Activated T-helper 1 cell treated with anti-CD3 and anti-CD28 coated beads, Interleukin-2, amount 50 U/mL, for 16 hours (primary cell): ENCODE measurements around the gene EPN1.

ENCODE experiments used
- DNase-seq, 2 donors: peaks; one replicate each; pipeline ENCODE4 v3.0.0-alpha.2; 2020; ENCODE audit warnings: low read depth in 1 of 2, low spot score in 1 of 2

EPN1 gene

DNA sequence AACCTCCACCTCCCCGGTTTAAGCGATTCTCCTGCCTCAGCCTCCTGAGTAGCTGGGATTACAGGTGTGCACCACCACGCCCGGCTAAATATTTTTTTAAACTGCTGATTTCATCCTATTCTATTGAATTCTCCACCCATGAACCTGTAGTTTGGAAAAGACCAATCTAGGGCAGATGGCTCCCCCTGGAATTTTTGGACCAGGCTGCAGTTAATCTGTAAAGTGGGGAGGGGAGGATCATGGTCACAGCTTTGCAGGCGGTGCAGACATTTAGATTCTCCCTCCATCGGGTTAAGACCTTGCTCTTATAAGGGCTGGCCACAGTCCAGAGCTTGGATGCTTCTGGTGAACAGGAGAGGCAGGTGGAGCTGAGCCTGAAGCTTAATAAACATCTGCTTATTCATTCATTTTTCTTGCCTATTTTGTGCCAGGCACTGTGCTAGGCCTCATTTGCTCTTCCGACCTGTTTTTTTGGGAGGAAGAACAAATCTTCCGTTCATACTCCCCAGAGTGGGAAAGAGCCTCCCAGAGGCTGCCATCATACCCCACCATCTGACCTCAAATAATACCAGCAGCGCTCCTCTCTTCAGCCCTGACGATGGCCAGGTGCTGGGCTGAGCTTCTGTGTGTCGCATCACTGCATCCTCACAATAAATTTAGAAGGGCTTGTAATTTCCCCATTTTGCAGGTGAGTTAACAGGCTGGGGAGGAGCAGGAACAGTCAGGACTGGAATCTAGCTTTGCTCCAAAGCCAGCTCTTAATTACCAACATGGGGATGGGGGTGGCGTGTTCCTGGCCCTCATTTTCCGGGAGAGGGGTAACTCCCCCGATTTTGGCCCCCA is 27.9 kb upstream of the EPN1 start:
- no peak for DNase-seq

DNA sequence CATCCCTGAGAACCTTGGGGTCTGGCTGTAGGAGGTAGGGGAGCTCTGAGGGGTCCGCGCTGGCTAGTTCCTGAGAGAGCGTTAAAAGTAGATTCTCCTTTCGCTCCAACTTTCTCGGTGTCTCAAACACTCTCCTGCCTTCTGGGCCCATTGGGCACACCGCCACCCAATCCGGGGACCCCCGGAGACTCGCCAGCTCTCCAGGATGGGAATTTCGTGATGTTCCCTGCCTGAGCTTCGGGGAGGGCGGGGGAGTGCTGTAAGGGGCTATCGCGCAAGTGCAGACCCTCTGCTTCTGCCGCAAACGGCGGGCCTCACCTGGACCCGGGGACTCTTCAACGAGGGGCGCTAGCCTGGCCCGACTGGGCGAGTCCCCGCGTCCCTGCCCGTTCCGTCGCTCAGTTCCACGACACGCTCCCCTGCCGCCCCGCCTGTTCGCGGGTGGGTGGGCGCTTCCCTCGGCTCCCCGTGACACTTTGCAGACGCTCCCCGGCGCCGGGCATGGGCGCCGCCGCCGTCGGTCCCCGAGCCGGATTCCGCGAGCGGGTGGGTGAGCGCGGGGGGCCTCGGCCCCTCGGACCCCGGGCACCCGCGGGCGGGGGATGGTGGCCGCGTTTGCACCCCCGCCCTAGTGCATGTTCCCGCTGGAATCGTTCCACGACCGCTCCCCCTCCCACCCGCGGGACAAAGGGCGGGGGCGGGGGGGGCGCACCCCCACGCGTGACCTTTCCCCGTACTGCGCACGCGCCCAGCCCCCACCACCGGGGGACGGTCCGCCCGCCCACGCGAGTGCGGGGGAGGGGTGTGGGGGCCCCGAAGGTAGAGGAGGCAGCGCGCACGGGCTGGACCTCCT is 27.1 kb upstream of the EPN1 start, which contains the start of gene CCDC106:
TSS of gene CCDC106 (plus strand) at position 481 of the 853 bp plus-strand sequence. CDS start 835 bp downstream, outside the sequence.
- DNase-seq: no peak

DNA sequence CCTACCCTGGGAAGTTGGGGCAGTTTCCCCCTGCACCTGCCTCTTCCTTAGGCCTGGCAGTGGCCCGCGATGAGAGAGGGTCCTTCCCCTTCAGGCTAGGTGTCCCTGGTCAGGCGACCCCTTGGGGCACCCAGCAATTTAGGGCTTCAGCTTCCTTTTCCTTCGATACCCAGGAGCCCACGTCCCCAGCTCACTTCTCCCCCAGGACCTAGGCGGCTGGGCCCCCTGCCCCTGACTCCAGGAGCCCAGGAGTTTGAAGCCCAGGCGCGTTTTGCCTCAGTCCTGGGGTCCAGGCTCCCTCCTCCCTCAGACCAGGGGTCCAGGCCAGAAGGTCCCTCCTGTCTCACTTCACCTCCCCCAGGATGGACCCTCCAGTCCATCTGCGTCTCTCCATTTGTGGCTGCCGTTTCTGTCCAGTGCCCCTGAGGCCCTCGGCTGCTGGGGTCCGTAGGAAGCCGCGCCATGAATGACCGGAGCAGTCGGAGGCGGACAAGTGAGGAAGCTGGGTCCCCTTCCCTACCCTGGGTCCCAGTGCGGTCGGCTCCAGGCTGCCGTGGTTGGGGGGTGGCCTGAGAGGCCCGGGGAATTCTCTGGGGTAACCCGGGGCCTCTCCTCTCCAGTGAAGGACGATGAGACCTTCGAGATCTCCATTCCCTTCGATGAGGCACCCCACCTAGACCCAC is 26.3 kb upstream of the EPN1 start:
- no peak for DNase-seq

DNA sequence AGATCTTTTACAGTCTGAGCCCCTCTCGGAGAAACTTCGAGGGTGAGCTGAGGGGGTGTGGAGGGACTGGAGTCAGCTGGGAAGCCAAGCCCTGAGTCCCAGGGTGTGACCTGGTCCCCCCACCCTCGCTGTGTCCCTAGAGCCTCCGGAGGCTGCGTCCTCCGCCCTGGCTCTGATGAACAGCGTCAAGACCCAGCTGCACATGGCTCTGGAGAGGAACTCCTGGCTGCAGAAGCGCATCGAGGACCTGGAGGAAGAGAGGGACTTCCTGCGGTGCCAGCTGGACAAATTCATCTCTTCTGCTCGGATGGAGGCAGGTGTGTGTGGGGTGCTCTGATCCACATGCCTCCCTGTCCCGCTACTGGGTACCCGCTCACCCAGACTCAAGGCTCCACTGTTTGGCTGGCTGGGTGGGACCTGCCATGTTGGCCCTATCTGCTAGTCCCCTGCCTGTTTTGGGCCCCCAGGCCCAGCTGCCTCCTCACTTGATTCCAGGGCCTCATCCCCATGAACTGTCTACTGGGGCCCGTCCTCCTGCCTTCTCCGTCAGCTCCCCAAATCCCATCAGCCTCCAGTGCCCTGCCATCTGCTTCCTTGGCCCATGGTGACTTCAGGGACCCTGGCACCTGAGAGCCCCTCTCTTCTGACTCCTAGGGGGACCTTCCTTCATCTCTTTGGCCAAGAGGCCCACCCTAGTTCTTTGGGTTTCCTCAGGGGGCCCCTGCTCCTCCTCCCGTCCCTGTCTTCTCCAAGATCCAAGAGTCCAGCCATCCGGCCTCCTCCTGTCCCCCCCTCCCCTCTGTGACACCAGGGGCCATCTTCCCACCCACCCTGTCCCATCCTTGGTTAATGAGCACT is 25.5 kb upstream of the EPN1 start:
- DNase-seq: no peak

DNA sequence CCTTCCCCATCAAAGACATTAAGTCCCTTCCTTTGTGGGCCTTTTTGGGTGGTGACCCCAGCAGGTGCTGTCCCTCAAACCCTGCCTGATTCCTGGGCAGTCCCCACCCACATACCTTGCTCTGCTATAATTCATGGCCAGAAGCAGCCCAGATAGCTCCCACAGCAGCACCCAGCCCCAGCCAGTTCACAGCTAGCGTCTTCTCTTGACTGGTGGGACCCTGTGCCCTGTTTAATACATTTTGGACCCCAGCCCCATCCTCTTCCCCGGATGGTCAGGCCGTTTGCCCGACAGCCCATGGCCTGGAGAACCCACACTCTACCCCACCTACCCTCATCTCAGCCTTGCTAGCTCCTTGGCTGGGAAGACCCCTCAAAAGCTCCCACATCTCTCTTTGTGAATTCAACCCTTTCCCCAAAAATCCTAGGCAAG is 24.9 kb upstream of the EPN1 start:
- DNase-seq: no peak

DNA sequence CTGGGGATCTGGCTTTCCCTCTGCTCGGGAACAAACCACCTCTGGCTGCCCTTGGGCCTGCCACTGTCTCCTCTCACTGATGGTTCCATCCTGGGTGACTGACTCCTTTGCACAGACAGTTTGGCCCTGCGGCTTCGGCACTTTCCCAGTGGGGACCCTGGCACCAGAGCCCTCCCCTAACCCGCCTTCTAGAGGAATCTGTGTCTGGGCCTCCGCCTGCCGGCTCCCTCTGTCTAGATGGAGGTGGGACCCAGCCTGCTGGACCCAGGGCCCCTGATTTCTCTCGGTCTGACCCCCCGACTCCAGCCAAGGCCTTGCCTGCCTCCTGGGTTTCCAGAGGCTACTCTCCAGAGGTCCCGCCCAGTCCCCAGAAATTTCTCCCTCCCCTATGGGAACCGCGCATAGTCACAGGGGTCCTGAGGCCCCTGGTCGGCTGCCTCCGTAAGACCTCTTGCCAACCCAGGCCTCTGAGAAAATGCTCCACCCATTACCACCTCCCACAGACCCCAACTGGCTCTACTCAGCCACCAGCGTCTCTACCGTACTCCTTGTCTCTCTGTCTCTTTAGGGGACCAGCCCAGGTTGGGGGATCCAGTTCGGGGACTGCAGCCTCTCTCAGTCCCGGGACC is 24.3 kb upstream of the EPN1 start:
- DNase-seq: no peak

DNA sequence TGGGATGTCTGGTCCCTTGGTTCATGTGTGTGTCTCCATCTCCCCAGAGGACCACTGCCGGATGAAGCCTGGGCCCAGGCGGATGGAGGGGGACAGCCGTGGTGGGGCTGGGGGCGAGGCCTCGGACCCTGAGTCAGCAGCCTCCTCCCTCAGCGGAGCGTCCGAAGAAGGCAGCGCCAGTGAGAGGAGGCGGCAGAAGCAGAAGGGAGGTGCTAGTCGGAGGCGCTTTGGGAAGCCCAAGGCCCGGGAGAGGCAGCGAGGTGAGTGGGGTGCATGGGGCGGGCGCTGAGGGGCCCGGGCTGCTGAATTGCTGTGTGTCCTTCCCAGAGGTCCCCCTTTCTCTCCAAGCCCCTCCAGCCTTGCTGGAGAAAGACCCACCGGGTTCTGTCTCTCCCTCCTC is 23.8 kb upstream of the EPN1 start:
- no peak for DNase-seq

DNA sequence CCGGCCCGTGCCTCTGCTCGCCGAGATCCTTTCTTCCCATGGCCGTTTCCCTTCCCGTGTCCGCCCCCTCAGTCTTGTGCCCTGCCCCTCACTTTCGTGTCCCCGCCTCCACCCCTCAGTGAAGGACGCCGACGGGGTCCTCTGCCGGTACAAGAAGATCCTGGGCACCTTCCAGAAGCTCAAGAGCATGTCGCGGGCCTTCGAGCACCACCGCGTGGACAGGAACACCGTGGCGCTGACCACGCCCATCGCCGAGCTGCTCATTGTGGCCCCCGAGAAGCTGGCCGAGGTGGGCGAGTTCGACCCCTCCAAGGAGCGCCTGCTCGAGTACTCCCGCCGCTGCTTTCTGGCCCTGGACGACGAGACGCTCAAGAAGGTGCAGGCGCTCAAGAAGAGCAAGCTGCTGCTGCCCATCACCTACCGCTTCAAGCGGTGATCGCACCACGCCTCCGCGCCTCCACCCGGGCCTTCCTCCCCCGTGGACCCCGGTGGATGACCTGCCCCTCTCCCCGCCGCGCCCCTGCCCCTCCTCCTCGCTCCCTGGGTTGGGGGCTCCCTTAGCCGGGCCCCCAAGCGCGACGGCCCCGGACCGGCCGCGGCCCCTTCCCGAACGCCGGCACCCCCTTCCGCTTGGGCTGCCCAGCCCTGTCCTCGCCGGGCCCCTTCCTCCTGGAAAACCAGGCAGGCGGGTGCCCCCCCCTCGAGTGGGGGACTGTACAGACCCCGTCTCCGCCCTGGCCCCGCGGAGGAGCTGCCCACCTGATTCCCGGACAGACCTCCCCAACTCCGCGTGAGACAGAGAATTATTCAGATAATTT is 22.5 kb upstream of the EPN1 start:
- no peak for DNase-seq

DNA sequence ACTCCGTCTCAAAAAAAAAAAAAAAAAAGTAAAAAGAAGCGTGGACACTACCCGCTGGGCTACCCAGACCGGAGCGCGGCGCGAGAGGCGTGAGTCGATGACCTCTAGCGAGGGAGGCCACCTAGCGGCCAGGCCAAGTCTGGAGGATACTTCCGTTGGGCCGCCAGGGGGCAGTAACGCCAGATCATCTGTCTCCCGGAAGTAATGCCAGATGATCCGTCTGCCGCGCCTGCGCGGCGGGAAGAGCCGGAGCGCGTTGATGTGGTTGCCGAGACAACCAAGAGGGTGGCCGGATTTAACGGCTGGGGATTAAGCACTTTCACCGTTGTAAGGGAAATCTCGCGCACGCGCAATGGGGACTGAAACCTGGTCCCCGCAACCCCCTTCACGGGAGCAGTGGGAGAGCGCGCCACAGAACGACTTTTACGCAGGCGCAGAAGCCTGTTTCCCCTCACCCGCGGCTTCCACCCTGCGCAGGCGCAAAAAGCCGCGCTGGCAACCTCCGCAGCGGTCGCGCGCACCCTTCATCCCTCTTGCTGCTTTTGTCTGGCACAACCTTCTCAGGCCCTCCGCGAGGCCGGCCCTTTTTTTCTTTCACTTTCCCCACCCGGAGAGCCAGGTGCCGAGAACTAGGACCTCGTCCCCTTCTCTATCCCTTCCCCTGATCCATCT is 21.2 kb upstream of the EPN1 start:
- DNase-seq: peak; percentile 98 to 99

DNA sequence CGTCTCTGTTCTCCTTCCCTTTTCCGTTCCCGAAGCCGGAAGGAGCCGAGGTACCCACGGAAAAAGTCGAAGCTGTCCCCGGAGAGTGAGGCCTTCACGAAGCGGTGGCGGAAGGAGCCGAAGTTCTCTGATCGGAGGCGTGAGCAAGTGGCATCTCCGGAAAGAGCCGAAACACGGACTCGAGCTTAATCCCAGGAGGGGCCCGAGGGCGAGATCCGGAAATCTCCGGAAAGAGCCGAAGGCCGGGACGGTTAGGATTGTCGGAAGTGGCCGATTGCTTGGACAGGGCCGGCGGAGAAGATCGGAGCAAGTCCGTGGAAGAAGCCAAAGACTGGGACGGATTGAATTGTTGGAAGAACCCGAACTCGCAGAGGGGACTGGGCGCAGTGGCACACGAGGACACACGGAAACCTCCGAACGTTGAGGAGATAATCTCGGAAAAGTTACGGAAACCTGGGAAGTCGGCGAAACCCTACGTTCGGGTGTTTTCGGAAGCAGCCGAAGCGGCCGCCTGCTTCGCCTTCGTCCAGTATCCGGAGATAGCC is 20.6 kb upstream of the EPN1 start:
- peak; percentile 97 for DNase-seq

DNA sequence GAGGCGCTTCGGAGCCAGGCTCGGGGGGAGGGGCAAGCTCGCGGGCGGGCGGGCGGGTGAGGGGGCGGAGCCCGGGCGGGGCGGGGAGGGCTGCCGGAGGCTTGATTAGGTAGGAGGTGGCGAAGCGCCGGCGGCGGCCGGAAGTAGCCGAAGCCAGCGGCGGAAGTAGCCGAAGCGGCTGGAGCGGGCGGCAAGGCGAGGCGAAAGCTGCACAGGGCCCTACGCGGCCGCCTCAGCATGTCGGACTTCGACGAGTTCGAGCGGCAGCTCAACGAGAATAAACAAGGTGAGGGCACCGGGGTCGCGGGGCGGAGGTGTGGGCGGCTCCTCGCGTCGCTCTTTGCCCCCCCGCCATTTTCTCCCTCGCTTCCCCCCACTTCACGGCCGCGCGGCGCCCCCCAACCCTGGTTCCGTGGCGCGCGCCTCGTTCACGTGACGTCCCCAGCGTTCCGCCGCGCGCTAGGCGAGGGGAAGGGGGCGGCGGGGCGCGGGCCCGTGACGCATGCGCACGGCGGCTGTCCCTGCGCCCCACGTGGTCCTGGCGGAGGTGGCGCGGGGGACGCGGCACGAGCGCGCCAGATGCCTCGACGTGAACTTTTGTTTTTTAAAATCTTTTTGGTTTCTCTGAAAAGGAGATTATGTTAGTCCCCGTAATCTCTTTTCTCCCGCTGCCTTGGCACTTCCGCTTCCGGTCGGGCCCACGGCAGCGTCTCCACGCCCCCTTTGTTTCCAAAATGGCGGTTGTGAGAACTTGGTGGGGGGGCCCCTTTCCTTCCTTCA is 20.0 kb upstream of the EPN1 start, which contains the start of gene U2AF2:
TSS of gene U2AF2 (plus strand) at position 168 of the 780 bp plus-strand sequence. CDS start at position 238, 70 bp downstream.
- DNase-seq: peak; percentile 95

DNA sequence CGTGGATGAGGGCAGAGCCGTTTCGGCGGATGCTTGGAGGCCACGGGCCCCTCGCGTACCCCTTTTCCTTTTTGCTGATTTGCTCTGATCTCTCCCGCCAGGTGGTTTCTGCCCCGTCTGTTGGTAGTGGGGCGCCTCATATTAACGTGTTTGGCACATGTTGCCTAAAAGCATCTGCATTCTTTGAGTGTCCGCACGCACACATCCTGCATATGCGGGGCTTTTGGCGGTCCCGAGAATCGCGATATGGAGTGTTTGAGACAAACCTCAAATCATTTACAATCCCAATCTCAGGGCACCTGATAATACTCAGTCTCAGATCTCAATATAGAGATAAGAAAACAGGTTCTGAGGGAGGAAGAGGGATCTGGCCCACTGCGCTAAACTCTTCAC is 19.4 kb upstream of the EPN1 start:
- no peak for DNase-seq

DNA sequence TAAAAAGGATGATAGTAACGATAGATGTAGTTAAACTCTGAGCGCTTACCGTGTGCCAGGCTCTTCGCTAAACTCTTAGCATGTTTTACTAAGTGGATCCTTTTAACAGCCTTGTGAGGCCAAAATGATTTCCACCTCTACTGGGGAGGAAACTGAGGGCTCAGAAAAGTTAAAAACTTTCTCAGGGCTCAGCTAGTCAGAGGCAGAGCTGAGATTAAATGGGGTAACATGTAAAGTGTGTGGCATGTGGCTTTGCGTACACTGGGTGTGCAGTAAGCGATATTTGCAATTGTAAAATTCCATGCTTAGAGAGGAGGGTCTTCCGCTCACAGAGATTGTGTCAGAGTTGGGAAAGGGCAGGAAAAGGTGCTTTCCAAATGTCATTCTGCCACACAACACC is 18.5 kb upstream of the EPN1 start:
- DNase-seq: no peak

DNA sequence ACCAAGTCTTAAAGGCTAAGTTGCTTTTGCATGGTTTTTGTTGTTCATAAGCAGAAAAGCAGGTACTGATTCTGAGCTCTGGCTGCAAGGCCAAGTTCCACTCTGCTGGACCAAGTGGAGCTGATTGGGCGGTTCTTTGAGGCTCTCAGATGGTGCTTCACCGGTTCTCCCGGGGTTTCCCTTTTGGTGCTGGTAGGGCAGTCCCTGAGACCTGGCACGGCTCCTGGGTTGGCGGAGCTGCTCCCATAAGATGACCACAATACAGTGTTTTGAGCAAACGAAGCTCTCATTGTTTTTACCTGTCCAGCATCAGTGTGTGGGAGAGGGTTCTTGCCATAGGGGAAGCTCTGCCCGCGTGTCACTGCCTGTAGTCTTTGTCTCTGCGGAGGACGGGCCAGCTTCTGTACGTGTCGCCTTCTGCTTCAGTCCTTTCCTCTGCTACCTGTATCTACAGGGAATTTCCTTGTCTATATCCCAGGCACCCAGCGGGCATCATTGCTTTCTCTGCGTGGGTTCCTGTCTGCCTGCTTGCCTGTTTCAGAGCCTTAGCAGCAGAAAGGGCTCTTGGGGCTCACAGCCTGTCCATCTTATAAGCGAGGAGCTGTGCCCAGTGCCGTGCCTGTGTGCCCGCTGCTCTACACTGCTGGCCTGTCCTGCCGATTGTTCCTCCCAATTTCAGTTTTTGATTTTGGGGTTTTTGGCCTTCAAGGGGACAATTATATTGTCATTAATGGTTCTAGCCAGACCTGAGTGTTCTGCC is 17.9 kb upstream of the EPN1 start:
- DNase-seq: no peak

DNA sequence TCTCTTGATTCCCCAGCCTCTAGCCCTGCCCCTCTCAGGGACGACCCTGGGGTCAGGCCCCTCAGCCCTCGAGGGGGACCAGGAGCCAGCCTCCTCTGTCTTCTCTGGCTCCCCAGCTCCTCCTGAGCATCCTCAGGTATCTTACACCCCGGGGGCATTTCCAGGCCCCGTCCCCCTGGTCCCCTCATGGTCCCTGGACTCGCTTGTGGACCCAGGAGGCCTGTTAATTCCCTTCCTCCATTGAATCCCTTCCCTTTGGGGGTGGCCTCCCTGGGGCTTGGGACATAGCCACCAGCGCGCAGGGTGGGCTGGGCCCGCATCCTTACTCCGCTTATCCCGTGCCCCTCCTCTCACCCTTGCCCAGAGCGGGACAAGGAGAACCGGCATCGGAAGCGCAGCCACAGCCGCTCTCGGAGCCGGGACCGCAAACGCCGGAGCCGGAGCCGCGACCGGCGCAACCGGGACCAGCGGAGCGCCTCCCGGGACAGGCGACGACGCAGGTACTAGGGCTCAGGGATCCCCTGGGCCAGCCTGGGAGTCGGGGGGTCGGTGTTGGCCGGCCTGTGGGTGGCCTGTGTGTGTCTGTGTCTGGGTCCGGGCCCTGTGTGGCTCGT is 16.1 kb upstream of the EPN1 start:
- DNase-seq: no peak

DNA sequence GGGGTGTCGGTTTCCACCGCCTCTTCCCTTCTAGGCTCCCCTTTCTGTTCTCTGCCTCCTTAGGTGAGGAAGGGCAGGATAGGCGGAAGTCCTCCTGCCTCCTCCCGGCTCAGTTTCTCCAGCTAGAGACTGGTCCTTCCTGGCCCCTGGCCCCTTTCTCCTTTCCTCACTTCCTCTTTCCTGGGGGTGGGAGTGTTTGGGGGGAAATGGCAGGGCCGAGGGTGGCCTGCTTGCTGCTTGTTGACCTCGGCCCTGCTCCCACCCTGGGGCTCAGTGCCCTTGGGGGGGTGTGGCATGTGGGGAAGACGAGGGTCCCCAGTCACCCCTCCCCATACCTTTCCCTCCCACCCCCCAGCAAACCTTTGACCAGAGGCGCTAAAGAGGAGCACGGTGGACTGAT is 15.2 kb upstream of the EPN1 start:
- no peak for DNase-seq
